ENCODE measurements around the gene MAJIN.

MAJIN gene

GRCh38 chr11:64905516-64906313, 66.2 kb downstream of the MAJIN start:
- TF ChIP-seq CREB1 (IDR thresholded peaks at IDR 0.05; ENCODE audit: low read depth) (no peak), TEAD4 (IDR thresholded peaks at IDR 0.05) (no peak), FOXM1 (IDR thresholded peaks at IDR 0.05; ENCODE audit: borderline replicate concordance, low read depth) (no peak), ZBTB7A (IDR thresholded peaks at IDR 0.05; ENCODE audit: low read depth) (no peak), NFIC (IDR thresholded peaks at IDR 0.05) (no peak), TCF12 (IDR thresholded peaks at IDR 0.05; ENCODE audit: low read depth) (no peak), EGR1 (IDR thresholded peaks at IDR 0.05) (no peak), RAD21 (IDR thresholded peaks at IDR 0.05; ENCODE audit: low read depth) (no peak), TAF1 (IDR thresholded peaks at IDR 0.05; ENCODE audit: low read depth) (no peak), REST (IDR thresholded peaks at IDR 0.05; ENCODE audit: low read depth) (no peak), YY1 (IDR thresholded peaks at IDR 0.05; ENCODE audit: low read depth) (no peak), CEBPB (IDR thresholded peaks at IDR 0.05) (no peak)

- TF ChIP-seq EP300 (IDR thresholded peaks at IDR 0.05; ENCODE audit: borderline replicate concordance) (no peak), USF1 (IDR thresholded peaks at IDR 0.05) (no peak), EGR1 (IDR thresholded peaks at IDR 0.05) (no peak), ZBTB7A (IDR thresholded peaks at IDR 0.05; ENCODE audit: low read depth) (no peak), FOXM1 (IDR thresholded peaks at IDR 0.05; ENCODE audit: borderline replicate concordance, low read depth) (no peak), TAF1 (IDR thresholded peaks at IDR 0.05; ENCODE audit: low read depth) (no peak), YY1 (IDR thresholded peaks at IDR 0.05; ENCODE audit: low read depth) (no peak), RAD21 (IDR thresholded peaks at IDR 0.05; ENCODE audit: low read depth) (no peak), TEAD4 (IDR thresholded peaks at IDR 0.05) (no peak)
Observed at GRCh38 chr11:64903291-64903833, 68.5 kb downstream of the MAJIN start.

GRCh38 chr11:64902102-64902900, 69.6 kb downstream of the MAJIN start:
- TF ChIP-seq MAX (IDR thresholded peaks at IDR 0.05), result no peak
- TF ChIP-seq REST (IDR thresholded peaks at IDR 0.05; ENCODE audit: low read depth), result no peak
- no peak for TF ChIP-seq YY1 (IDR thresholded peaks at IDR 0.05; ENCODE audit: low read depth)
- TF ChIP-seq NFIC (IDR thresholded peaks at IDR 0.05), result no peak
- no peak for TF ChIP-seq CREB1 (IDR thresholded peaks at IDR 0.05; ENCODE audit: low read depth)
- no peak for TF ChIP-seq TAF1 (IDR thresholded peaks at IDR 0.05; ENCODE audit: low read depth)
- no peak for TF ChIP-seq RAD21 (IDR thresholded peaks at IDR 0.05; ENCODE audit: low read depth)
- TF ChIP-seq TEAD4 (IDR thresholded peaks at IDR 0.05), result no peak
- TF ChIP-seq USF1 (IDR thresholded peaks at IDR 0.05), result no peak
- TF ChIP-seq EGR1 (IDR thresholded peaks at IDR 0.05), result no peak
- no peak for TF ChIP-seq TCF12 (IDR thresholded peaks at IDR 0.05; ENCODE audit: low read depth)
- TF ChIP-seq FOXM1 (IDR thresholded peaks at IDR 0.05; ENCODE audit: borderline replicate concordance, low read depth), result no peak
- TF ChIP-seq ZBTB7A (IDR thresholded peaks at IDR 0.05; ENCODE audit: low read depth), result no peak
- no peak for TF ChIP-seq CEBPB (IDR thresholded peaks at IDR 0.05)
- no peak for TF ChIP-seq EP300 (IDR thresholded peaks at IDR 0.05; ENCODE audit: borderline replicate concordance)

- TF ChIP-seq EP300 (IDR thresholded peaks at IDR 0.05; ENCODE audit: borderline replicate concordance) (no peak), NFIC (IDR thresholded peaks at IDR 0.05) (no peak), TCF12 (IDR thresholded peaks at IDR 0.05; ENCODE audit: low read depth) (no peak), RAD21 (IDR thresholded peaks at IDR 0.05; ENCODE audit: low read depth) (no peak), EGR1 (IDR thresholded peaks at IDR 0.05) (no peak), TEAD4 (IDR thresholded peaks at IDR 0.05) (no peak), CREB1 (IDR thresholded peaks at IDR 0.05; ENCODE audit: low read depth) (no peak), ZBTB7A (IDR thresholded peaks at IDR 0.05; ENCODE audit: low read depth) (no peak), REST (IDR thresholded peaks at IDR 0.05; ENCODE audit: low read depth) (no peak)
Observed at GRCh38 chr11:64900774-64901173, 71.1 kb downstream of the MAJIN start.

Measured in Ishikawa (cell line).